Keratinocyte (primary cell): ENCODE measurements around the gene KRT37. TPM values are rescaled to one million over a fixed set of nuclear protein-coding genes. Genes with fewer than 3 reads are reported as not detected.

Experiments used
- DNase-seq: peaks from one replicate; pipeline ENCODE4 v3.0.0-alpha.2; 2011; ENCODE audit warnings: low read depth, missing footprints, low spot score
- FAIRE-seq: peaks from 2 replicates; lab custom pipeline; 2011; peaks lifted over from hg19 to GRCh38; lab: Jason Lieb, UNC
- H2AFZ ChIP-seq: 2 replicates; pipeline ENCODE4 v1.6.0; 2012; ENCODE audit warnings: low read length, control low read depth, inconsistent platforms; ENCODE audit not compliant: control insufficient read depth
- H3K27ac ChIP-seq: 2 replicates; pipeline ENCODE4 v1.5.1; 2011; ENCODE audit warnings: low read length; ENCODE audit not compliant: control insufficient read depth, insufficient read depth
- H3K27me3 ChIP-seq: 3 replicates; pipeline ENCODE4 v1.6.0; 2011; ENCODE audit warnings: low read length; ENCODE audit not compliant: control insufficient read depth, insufficient read depth; ENCODE audit errors: extremely low read depth
- H3K36me3 ChIP-seq, 2 experiments: 2 replicates in 1 of 2; 3 replicates in 1 of 2; pipeline ENCODE4 v1.5.1; 2011; ENCODE audit warnings: low read length in 2 of 2, mild to moderate bottlenecking in 1 of 2; ENCODE audit not compliant: control insufficient read depth in 2 of 2, insufficient read depth in 2 of 2; ENCODE audit errors: extremely low read depth in 1 of 2
- H3K4me1 ChIP-seq: 3 replicates; pipeline ENCODE4 v1.5.1; 2011; ENCODE audit warnings: low read length; ENCODE audit not compliant: control insufficient read depth, insufficient read depth; ENCODE audit errors: extremely low read depth
- H3K4me2 ChIP-seq: 3 replicates; pipeline ENCODE4 v1.6.0; 2011; ENCODE audit warnings: low read depth, low read length; ENCODE audit not compliant: control insufficient read depth, insufficient read depth; ENCODE audit errors: extremely low read depth
- H3K4me3 ChIP-seq, 3 experiments: fragments of 200-600 bp in 1 of 3; sonication (generic) in 1 of 3; 2 replicates in 2 of 3; 3 replicates in 1 of 3; pipeline ENCODE4 v1.5.1; 2011 to 2016; ENCODE audit warnings: low read length in 3 of 3, mild to moderate bottlenecking in 3 of 3, control low read depth in 2 of 3, inconsistent platforms in 1 of 3, low read depth in 1 of 3, mixed read lengths in 1 of 3, mixed run types in 1 of 3, moderate library complexity in 1 of 3; ENCODE audit not compliant: control insufficient read depth in 2 of 3, insufficient read depth in 2 of 3; ENCODE audit errors: extremely low read depth in 1 of 3
- H3K79me2 ChIP-seq: 2 replicates; pipeline ENCODE4 v1.6.0; 2012; ENCODE audit warnings: low read length; ENCODE audit not compliant: control insufficient read depth, insufficient read depth
- H3K9ac ChIP-seq: 3 replicates; pipeline ENCODE4 v1.6.0; 2011; ENCODE audit warnings: low read length; ENCODE audit not compliant: control insufficient read depth, insufficient read depth; ENCODE audit errors: extremely low read depth
- H3K9me1 ChIP-seq: 3 replicates; pipeline ENCODE4 v1.6.0; 2011; ENCODE audit warnings: low read length; ENCODE audit not compliant: control insufficient read depth, insufficient read depth; ENCODE audit errors: extremely low read depth
- H3K9me3 ChIP-seq: 2 replicates; pipeline ENCODE4 v1.5.1; 2012; ENCODE audit warnings: low read depth, low read length; ENCODE audit not compliant: control insufficient read depth
- H4K20me1 ChIP-seq: 3 replicates; pipeline ENCODE4 v1.6.0; 2011; ENCODE audit warnings: low read length; ENCODE audit not compliant: control insufficient read depth, insufficient read depth; ENCODE audit errors: extremely low read depth
- CTCF ChIP-seq, 3 experiments: IDR thresholded peaks in 1 of 3; conservative IDR thresholded peaks in 1 of 3; optimal IDR thresholded peaks in 1 of 3; 2 replicates in 2 of 3; 3 replicates in 1 of 3; pipeline versions ENCODE3 to v1.5.1; 2011; ENCODE audit warnings: low read length in 3 of 3, mild to moderate bottlenecking in 3 of 3, moderate library complexity in 2 of 3, control low read depth in 1 of 3, inconsistent platforms in 1 of 3; ENCODE audit not compliant: insufficient read depth in 2 of 3; ENCODE audit errors: extremely low read depth in 1 of 3
- EZH2 ChIP-seq: IDR thresholded peaks from one replicate; pipeline ENCODE4 v1.6.1; 2012; ENCODE audit warnings: inconsistent platforms, mild to moderate bottlenecking, low read length, moderate library complexity
- dilution Hi-C: fragments of 300-500 bp; cut with MboI; formaldehyde crosslinking; loops from one replicate; pipeline ENCODE4 v1.7.0; 2020; ENCODE audit warnings: low sequenced_read_pairs; ENCODE audit not compliant: extremely low pct_ligation_motif_present
- polyA minus RNA-seq, 3 experiments: library from RNA; depleted of rRNA, polyadenylated mRNA; stranded (reverse); fragments of >200 nt; gene quantifications; 1 replicate in 1 of 3; 2 replicates in 1 of 3; 3 replicates in 1 of 3; pipeline ENCODE4 v1.2.3, GENCODE V29; 2011
- polyA plus RNA-seq, 5 experiments: library from polyadenylated mRNA; depleted of rRNA in 3 of 5; stranded (reverse) in 3 of 5; stranded (forward) in 1 of 5; unstranded in 1 of 5; fragments of >200 nt; gene quantifications; 1 replicate in 1 of 5; 2 replicates in 3 of 5; 3 replicates in 1 of 5; pipeline versions ENCODE4 v1.2.1 to v1.2.3, GENCODE V29; 2011 to 2012; ENCODE audit warnings: missing spikeins in 2 of 5, low read depth in 1 of 5, low replicate concordance in 1 of 5

KRT37 gene
- 0.03 to 0.08 TPM (median 0.04 TPM) in 3 replicates for polyA plus RNA-seq
- 0.54 TPM for polyA plus RNA-seq (2011; ENCODE audit: low read depth)
- 0.06 and 0.08 TPM in 2 replicates for polyA plus RNA-seq (2011; cell fraction: cytosol; rRNA removed)
- not detected in 2 replicates for polyA plus RNA-seq (2011; cell fraction: nucleus; rRNA removed)
- polyA plus RNA-seq (2012; ENCODE audit: low replicate concordance) = 0.13 and 1.1 TPM in 2 replicates
- polyA minus RNA-seq = 1.0 TPM in 1 of 3 replicates, not detected in the others
- polyA minus RNA-seq (2011; cell fraction: cytosol; rRNA and poly(A)+ RNA removed) = not detected
- polyA minus RNA-seq (2011; cell fraction: nucleus; rRNA and poly(A)+ RNA removed) = not detected in 2 replicates

DNA sequence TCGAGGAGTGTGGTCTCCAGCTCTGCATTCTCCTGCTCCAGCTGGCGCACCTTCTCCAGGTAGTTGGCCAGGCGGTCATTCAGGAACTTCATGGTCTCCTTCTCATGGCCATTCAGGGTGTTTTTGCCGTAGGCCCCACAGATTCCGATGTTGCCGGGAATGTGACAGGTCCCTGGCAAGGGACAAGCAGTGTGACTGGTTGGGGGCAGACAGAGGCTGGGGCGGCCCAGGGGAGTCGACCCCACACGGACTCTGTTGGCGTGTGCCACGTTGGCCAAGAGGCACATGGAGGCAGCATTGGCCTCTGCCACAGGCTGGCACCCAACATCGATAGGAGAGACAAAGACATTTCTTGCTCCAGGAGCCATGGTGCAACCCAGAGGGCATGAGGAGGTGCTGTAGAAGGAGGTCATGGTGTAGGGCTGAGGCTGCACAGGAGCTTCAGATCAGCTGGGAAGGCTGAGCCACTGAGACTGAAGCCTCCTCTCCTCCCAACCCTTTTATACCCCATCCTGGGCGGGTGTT is at the start of gene KRT37:
Gene KRT37, minus strand, starts transcription at position 475 of the 525 bp plus-strand sequence. Its CDS starts 62 bp downstream, at position 413.
- no peak for FAIRE-seq
- Histone ChIP-seq H3K9me1 (no peaks in the 10 kb centered on the region), H3K4me3 (no peak within 1 kb of the TSS), H3K9me3 (no peaks in the 10 kb centered on the region), H3K4me2 (no peak within 1 kb of the TSS), H3K9ac (no peak within 1 kb of the TSS), H3K36me3 (no peaks in the 10 kb centered on the region), H3K79me2 (no peaks in the 10 kb centered on the region), H3K4me1 (peaks cover 27% of the 10 kb centered on the region), H2AFZ (no peak within 1 kb of the TSS), H3K27ac (no peak within 1 kb of the TSS), H3K27me3 (no peaks in the 10 kb centered on the region), H4K20me1 (no peaks in the 10 kb centered on the region)
- TF ChIP-seq EZH2 = no peak
- TF ChIP-seq CTCF (optimal IDR thresholded peaks at IDR 0.05 in 1 of 3, IDR thresholded peaks at IDR 0.05 in 1 of 3, conservative IDR thresholded peaks at IDR 0.05 in 1 of 3; ENCODE audit: extremely low read depth in 1 of 3, insufficient read depth in 2 of 3, low read length in 3 of 3) = no peak
- DNase-seq = no peak
- dilution Hi-C loops = no loop called here

- Histone ChIP-seq H3K4me3 (no peak overlapping the region), H2AFZ (no peak overlapping the region), H3K36me3 (no peaks in the 10 kb centered on the region), H3K9me3 (peaks cover 3% of the 10 kb centered on the region), H3K4me1 (peaks cover 16% of the 10 kb centered on the region), H3K9ac (no peak overlapping the region), H3K9me1 (no peaks in the 10 kb centered on the region), H3K4me2 (no peak overlapping the region), H3K27ac (no peak overlapping the region), H4K20me1 (no peaks in the 10 kb centered on the region), H3K27me3 (no peaks in the 10 kb centered on the region), H3K79me2 (no peaks in the 10 kb centered on the region)
- DNase-seq (no peak), FAIRE-seq (no peak)
- TF ChIP-seq EZH2 = no peak
- dilution Hi-C loops = no loop called here
These were observed 44.0 kb upstream of the KRT37 start for GRCh38 chr17:41468346-41468745.
